Testis (tissue), 2 donors: ENCODE data around the gene AKAP8L.

ENCODE experiments used
- POLR2A ChIP-seq: fragments of 450-650 bp; IDR thresholded peaks from one replicate; pipeline ENCODE4 v1.6.1; 2017; ENCODE audit warnings: antibody characterized with exemption, mild to moderate bottlenecking, moderate library complexity
- TF ChIP-seq, protein P1 (sequence below), 3 experiments: fragments of 450-650 bp in 2 of 3; fragments of 200-600 bp in 1 of 3; sonication (generic) in 1 of 3; IDR thresholded peaks; one replicate each; pipeline ENCODE4 v1.5.1; 2016 to 2019; ENCODE audit warnings: antibody characterized with exemption in 3 of 3, mild to moderate bottlenecking in 2 of 3, moderate library complexity in 1 of 3

DNA sequence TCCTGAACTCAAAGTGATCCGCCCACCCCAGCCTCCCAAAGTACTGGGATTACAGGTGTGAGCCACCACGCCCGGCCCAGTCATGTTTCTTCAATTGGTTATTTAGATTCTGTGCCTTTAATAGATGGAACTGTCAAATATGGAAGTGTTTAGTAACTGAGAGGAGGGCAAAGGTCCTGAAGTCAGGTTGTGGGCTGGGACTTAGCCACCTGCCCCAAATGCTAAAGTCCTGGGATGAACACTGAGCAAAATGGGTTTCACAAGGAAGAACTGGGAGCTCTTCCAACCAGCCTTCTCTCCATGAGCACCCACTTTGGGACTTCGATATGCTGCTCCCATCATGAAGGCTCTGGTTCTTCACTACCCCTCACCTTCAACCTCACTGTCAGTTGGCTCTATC, 60.9 kb downstream of the AKAP8L start:
- TF ChIP-seq POLR2A: no peak
- TF ChIP-seq, protein P1, sequence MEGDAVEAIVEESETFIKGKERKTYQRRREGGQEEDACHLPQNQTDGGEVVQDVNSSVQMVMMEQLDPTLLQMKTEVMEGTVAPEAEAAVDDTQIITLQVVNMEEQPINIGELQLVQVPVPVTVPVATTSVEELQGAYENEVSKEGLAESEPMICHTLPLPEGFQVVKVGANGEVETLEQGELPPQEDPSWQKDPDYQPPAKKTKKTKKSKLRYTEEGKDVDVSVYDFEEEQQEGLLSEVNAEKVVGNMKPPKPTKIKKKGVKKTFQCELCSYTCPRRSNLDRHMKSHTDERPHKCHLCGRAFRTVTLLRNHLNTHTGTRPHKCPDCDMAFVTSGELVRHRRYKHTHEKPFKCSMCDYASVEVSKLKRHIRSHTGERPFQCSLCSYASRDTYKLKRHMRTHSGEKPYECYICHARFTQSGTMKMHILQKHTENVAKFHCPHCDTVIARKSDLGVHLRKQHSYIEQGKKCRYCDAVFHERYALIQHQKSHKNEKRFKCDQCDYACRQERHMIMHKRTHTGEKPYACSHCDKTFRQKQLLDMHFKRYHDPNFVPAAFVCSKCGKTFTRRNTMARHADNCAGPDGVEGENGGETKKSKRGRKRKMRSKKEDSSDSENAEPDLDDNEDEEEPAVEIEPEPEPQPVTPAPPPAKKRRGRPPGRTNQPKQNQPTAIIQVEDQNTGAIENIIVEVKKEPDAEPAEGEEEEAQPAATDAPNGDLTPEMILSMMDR (IDR thresholded peaks at IDR 0.05): no peak
